K562 (cell line): ENCODE data around the gene BMP8B. TPM values are rescaled to one million over a fixed set of nuclear protein-coding genes. Genes with fewer than 3 reads are reported as not detected.

Experiments
- ATAC-seq: fragments of 200-7000 bp; cut with Tn5 transposase; 3 replicates; pipeline ENCODE4 v1.9.1; 2020; ENCODE audit warnings: moderate library complexity
- BruUV-seq: library from RNA; stranded (reverse); fragments of 400-500 nt; replicated peaks from 2 replicates; lab custom pipeline; 2021; lab: Mats Ljungman, UMichigan
- CTCF ChIA-PET: fragments of 300-600 bp; formaldehyde crosslinking; extraction: SDS; loops from one replicate; lab custom pipeline; 2021; ENCODE audit warnings: low intra/inter-chr PET ratio; lab: Yijun Ruan, JAX
- POLR2A ChIA-PET: fragments of 300-600, 350-650 bp; sonication (Branson Sonifier 250); formaldehyde crosslinking; extraction: SDS; loops from one replicate; lab custom pipeline; 2021; ENCODE audit warnings: antibody characterized with exemption, inconsistent platforms; lab: Yijun Ruan, JAX
- DNase-seq, 4 experiments: peaks; one replicate each; pipeline versions ENCODE4 v3.0.0 to v3.0.0-alpha.2; 2011 to 2018; ENCODE audit warnings: low spot score in 3 of 4, mixed read lengths in 3 of 4; ENCODE audit errors: extremely low read depth in 1 of 4
- FAIRE-seq: peaks from 2 replicates; lab custom pipeline; 2011; peaks lifted over from hg19 to GRCh38; lab: Jason Lieb, UNC
- H2AFZ ChIP-seq: 2 replicates; pipeline ENCODE4 v1.6.0; 2011; ENCODE audit warnings: low read depth, low read length, control low read depth, inconsistent platforms
- H3K27ac ChIP-seq: fragments of 200-600 bp; 3 replicates; pipeline ENCODE4 v1.8.0; 2011; ENCODE audit warnings: low read depth, mild to moderate bottlenecking, control low read depth, inconsistent platforms, low read length, moderate library complexity, mixed read lengths; ENCODE audit errors: extremely low read depth
- H3K27me3 ChIP-seq, 2 experiments: fragments of 300-600 bp in 1 of 2; 2 replicates in 1 of 2; 3 replicates in 1 of 2; pipeline versions ENCODE4 v1.6.0 to v1.8.0; 2011; ENCODE audit warnings: inconsistent platforms in 2 of 2, low read length in 2 of 2, mild to moderate bottlenecking in 1 of 2, mixed read lengths in 1 of 2, moderate library complexity in 1 of 2; ENCODE audit not compliant: control insufficient read depth in 2 of 2, insufficient read depth in 2 of 2
- H3K36me3 ChIP-seq: fragments of 300-600 bp; 3 replicates; pipeline ENCODE4 v1.8.0; 2011; ENCODE audit warnings: mild to moderate bottlenecking, low read length, inconsistent platforms; ENCODE audit not compliant: control insufficient read depth, insufficient read depth
- H3K4me1 ChIP-seq, 2 experiments: fragments of 200-600 bp in 1 of 2; replicated peaks in 1 of 2; 2 replicates in 1 of 2; 3 replicates in 1 of 2; pipeline versions ENCODE4 v1.5.1 to v1.8.0; 2011; ENCODE audit warnings: inconsistent platforms in 2 of 2, low read length in 2 of 2, mild to moderate bottlenecking in 1 of 2, mixed read lengths in 1 of 2, moderate library complexity in 1 of 2; ENCODE audit not compliant: control insufficient read depth in 2 of 2, insufficient read depth in 2 of 2
- H3K4me2 ChIP-seq: 2 replicates; pipeline ENCODE4 v1.6.1; 2011; ENCODE audit warnings: low read length, control low read depth, inconsistent platforms, mixed read lengths; ENCODE audit not compliant: insufficient read depth
- H3K4me3 ChIP-seq: fragments of 200-600 bp; sonication (generic), shearing (Covaris generic); 2 replicates; pipeline ENCODE4 v1.5.1; 2016; ENCODE audit warnings: control low read depth, inconsistent platforms
- H3K79me2 ChIP-seq: fragments of 200-600 bp; 3 replicates; pipeline ENCODE4 v1.8.0; 2011; ENCODE audit warnings: low read length, inconsistent platforms; ENCODE audit not compliant: control insufficient read depth, insufficient read depth
- H3K9ac ChIP-seq, 2 experiments: 2 replicates each; pipeline versions ENCODE4 v1.6.0 to v1.6.1; 2011; ENCODE audit warnings: low read depth in 2 of 2, low read length in 2 of 2, control low read depth in 1 of 2, inconsistent platforms in 1 of 2, mild to moderate bottlenecking in 1 of 2, mixed read lengths in 1 of 2; ENCODE audit not compliant: insufficient read depth in 1 of 2
- H3K9me1 ChIP-seq: one replicate; pipeline ENCODE4 v1.6.0; 2011; ENCODE audit warnings: inconsistent platforms, mild to moderate bottlenecking, low read length, moderate library complexity; ENCODE audit not compliant: control insufficient read depth, insufficient read depth
- H3K9me3 ChIP-seq: replicated peaks from 2 replicates; pipeline ENCODE4 v1.5.1; 2011; ENCODE audit warnings: low read depth, low read length, inconsistent platforms; ENCODE audit not compliant: control insufficient read depth, insufficient read depth
- H4K20me1 ChIP-seq: replicated peaks from 2 replicates; pipeline ENCODE4 v1.6.1; 2011; ENCODE audit warnings: low read length, inconsistent platforms, mixed read lengths; ENCODE audit not compliant: control insufficient read depth, insufficient read depth
- CEBPB ChIP-seq: fragments of 450-650 bp; IDR thresholded peaks from 2 replicates; pipeline ENCODE4 v1.6.1; 2016; ENCODE audit warnings: missing genetic modification characterization, missing compliant biosample characterization
- CEBPZ ChIP-seq: fragments of 150-350 bp; IDR thresholded peaks from 2 replicates; pipeline ENCODE4 v1.6.1; 2014; ENCODE audit warnings: low read depth, mild to moderate bottlenecking, low read length, borderline replicate concordance
- ESRRA ChIP-seq: fragments of 450-650 bp; IDR thresholded peaks from 2 replicates; pipeline ENCODE4 v1.6.1; 2014; ENCODE audit warnings: low read depth, mild to moderate bottlenecking, moderate library complexity, borderline replicate concordance
- NFIC ChIP-seq: fragments of 450-650 bp; IDR thresholded peaks from 2 replicates; pipeline ENCODE4 v1.6.1; 2017; ENCODE audit warnings: mild to moderate bottlenecking, inconsistent platforms
- THRAP3 ChIP-seq: fragments of 450-650 bp; IDR thresholded peaks from 2 replicates; pipeline ENCODE4 v1.6.1; 2016; ENCODE audit warnings: mild to moderate bottlenecking, inconsistent platforms, borderline replicate concordance
- WGBS: fragments of 100-300 bp; shearing (Covaris generic); methylation state at CpG from one replicate; pipeline ENCODE4 v1.1.6; 2016; ENCODE audit warnings: low coverage, mixed read lengths; ENCODE audit not compliant: insufficient coverage; ENCODE audit errors: missing lambda C conversion rate; 5-methylcytosine and 5-hydroxymethylcytosine counted together
- in situ Hi-C: fragments of 300-500 bp; cut with MboI; formaldehyde crosslinking; loops from 4 replicates; pipeline ENCODE4 v1.15.0; 2018; ENCODE audit warnings: inconsistent platforms, mixed read lengths
- intact Hi-C: fragments of 100-400 bp; cut with micrococcal nuclease; formaldehyde crosslinking; loops from 2 replicates; pipeline ENCODE4 v1.14.2; 2022
- polyA plus RNA-seq, 8 experiments: library from polyadenylated mRNA; depleted of rRNA in 4 of 8; stranded (reverse) in 5 of 8; unstranded in 3 of 8; fragments of >200 nt; fragmentation: Nextera tagmentation in 2 of 8; fragmentation: Illumina TruSeq in 1 of 8; extraction: Ambion mirVana in 2 of 8; extraction: Trizol in 1 of 8; gene quantifications; 2 replicates each; pipeline versions ENCODE4 v1.2.1 to v1.2.3, GENCODE V29; 2011 to 2014; ENCODE audit warnings: inconsistent platforms in 1 of 8, missing spikeins in 1 of 8
- total RNA-seq, 7 experiments: library from RNA; depleted of rRNA in 6 of 7; stranded (reverse); fragments of >200 nt in 6 of 7; fragmentation: Illumina TruSeq in 2 of 7; extraction: Trizol in 2 of 7; gene quantifications; 2 replicates each; pipeline versions ENCODE4 v1.2.1 to v1.2.3, GENCODE V29; 2011 to 2021; ENCODE audit warnings: low replicate concordance in 1 of 7

BMP8B gene
- total and polyA plus RNA-seq, 9 of the 15 experiments (the other 6 are each of a cell fraction or from before 2014, with no cell fraction given), result 0.03 to 0.33 (median 0.14) TPM

GRCh38 chr1:39835110-39835509, 46.4 kb upstream of the BMP8B start (continued):
- TF ChIP-seq CEBPZ, result no peak

GRCh38 chr1:39833621-39834385, 45.1 kb upstream of the BMP8B start:
- ATAC-seq (no peak), FAIRE-seq (no peak), DNase-seq (no peak)
- in situ Hi-C loops, result no loop called here
- Histone ChIP-seq H2AFZ (no peak overlapping the region), H3K36me3 (peaks cover 28% of the 10 kb centered on the region), H3K9ac (no peak overlapping the region), H4K20me1 (no peaks in the 10 kb centered on the region), H3K27me3 (no peaks in the 10 kb centered on the region), H3K4me2 (no peak overlapping the region), H3K4me3 (no peak overlapping the region), H3K27ac (no peak overlapping the region), H3K4me1 (peaks cover 11 to 33% of the 10 kb centered on the region in 2 experiments), H3K9me1 (no peaks in the 10 kb centered on the region), H3K9me3 (no peaks in the 10 kb centered on the region), H3K79me2 (no peaks in the 10 kb centered on the region)
- BruUV-seq, result no TSS peak
- CTCF ChIA-PET, result no interaction called here
- TF ChIP-seq ESRRA, result no peak
- TF ChIP-seq THRAP3, result no peak
- TF ChIP-seq CEBPB (tag), result 0 out of 2 replicates have a peak, but pooled peaks have one; percentile 28
- no peak for TF ChIP-seq NFIC
- 89% methylated on average over 9 of the region's 9 CpGs for WGBS
- POLR2A ChIA-PET, result interaction anchor here (0.6 to 3.2 kb wide), 4 partner anchors 12 to 67 kb away, joined by 3 to 15 read pairs (median 4); partner anchors contain the start of gene MYCL
- intact Hi-C loops, result loop anchor here (5.0 kb wide), 1 partner anchor 63 kb away; no protein-coding TSS in a partner anchor
